ENCODE measurements around the gene CDK9. TPM values are rescaled to one million over a fixed set of nuclear protein-coding genes. Genes with fewer than 3 reads are reported as not detected.

The CDK9 gene
- total RNA-seq, 2 experiments from 2014 or later, result 86.2 to 91.6 TPM

GRCh38 chr9:127773272-127773671 lies 12.6 kb upstream of the CDK9 start:
- DNase-seq (no peak), ATAC-seq (no peak)
- intact Hi-C loops (cut with micrococcal nuclease), result no loop called here
- peaks cover 47% of the 10 kb centered on the region for H3K4me1 Mint-ChIP-seq (ENCODE audit: low read depth)
- no peak overlapping the region for H3K27ac Mint-ChIP-seq
- ChIA-PET POLR2A (interaction anchor here (4.5 kb wide), 1 partner anchor 11 kb away, joined by 32 read pairs; the partner anchor contains the start of gene CDK9), CTCF (interaction anchor here (1.3 to 16.0 kb wide), 2 partner anchors 10 to 148 kb away, joined by 4 to 144 read pairs; partner anchors contain the start of genes CDK9 and SH2D3C)
- H3K9me3 Mint-ChIP-seq, result no peaks in the 10 kb centered on the region
- no peak for TF ChIP-seq CTCF (IDR thresholded peaks at IDR 0.05)
- H3K36me3 Mint-ChIP-seq (ENCODE audit: low read depth), result peaks cover 45% of the 10 kb centered on the region
- no peak overlapping the region for H3K4me3 Mint-ChIP-seq
- H3K27me3 Mint-ChIP-seq, result no peaks in the 10 kb centered on the region

- peak overlapping the region; percentile 30 for H3K27ac Mint-ChIP-seq
- no peak for TF ChIP-seq CTCF (IDR thresholded peaks at IDR 0.05)
- no peaks in the 10 kb centered on the region for H3K9me3 Mint-ChIP-seq
- H3K4me1 Mint-ChIP-seq (ENCODE audit: low read depth), result peaks cover 40% of the 10 kb centered on the region
- intact Hi-C loops (cut with micrococcal nuclease), result no loop called here
- CTCF ChIA-PET, result interaction anchor here (1.3 to 16.0 kb wide), 2 partner anchors 9 to 147 kb away, joined by 4 to 144 read pairs; partner anchors contain the start of genes CDK9 and SH2D3C
- H3K36me3 Mint-ChIP-seq (ENCODE audit: low read depth), result peaks cover 43% of the 10 kb centered on the region
- no peaks in the 10 kb centered on the region for H3K27me3 Mint-ChIP-seq
- no peak overlapping the region for H3K4me3 Mint-ChIP-seq
- ATAC-seq (no peak), DNase-seq (no peak)
- POLR2A ChIA-PET, result interaction anchor here (4.5 kb wide), 1 partner anchor 10 kb away, joined by 32 read pairs; the partner anchor contains the start of gene CDK9
Observed at GRCh38 chr9:127773981-127774380, 11.9 kb upstream of the CDK9 start.

- H3K27ac Mint-ChIP-seq, result peak overlapping the region; percentile 99
- intact Hi-C loops (cut with micrococcal nuclease), result no loop called here
- peaks cover 33% of the 10 kb centered on the region for H3K36me3 Mint-ChIP-seq (ENCODE audit: low read depth)
- ChIA-PET CTCF (interaction anchor here (1.2 to 16.0 kb wide), 4 partner anchors 7 to 145 kb away, joined by 4 to 144 read pairs (median 8); partner anchors contain the start of genes CDK9, SH2D3C and TOR2A), POLR2A (interaction anchor here (0.9 to 4.5 kb wide), 3 partner anchors 8 to 42 kb away, joined by 3 to 32 read pairs (median 8); partner anchors contain the start of genes CDK9 and TOR2A)
- H3K4me1 Mint-ChIP-seq (ENCODE audit: low read depth), result peaks cover 31% of the 10 kb centered on the region
- H3K9me3 Mint-ChIP-seq, result no peaks in the 10 kb centered on the region
- peak; percentile 50 for ATAC-seq
- no peak for TF ChIP-seq CTCF (IDR thresholded peaks at IDR 0.05)
- H3K27me3 Mint-ChIP-seq, result no peaks in the 10 kb centered on the region
- peak; percentile 90 for DNase-seq
- H3K4me3 Mint-ChIP-seq, result peak overlapping the region; percentile 99
Observed at GRCh38 chr9:127776195-127776923, 9.5 kb upstream of the CDK9 start.

- ChIA-PET POLR2A (interaction anchor here (4.5 kb wide), 1 partner anchor 7 kb away, joined by 32 read pairs; the partner anchor contains the start of gene CDK9), CTCF (interaction anchor here (1.2 to 16.0 kb wide), 3 partner anchors 6 to 144 kb away, joined by 4 to 144 read pairs (median 5); partner anchors contain the start of genes CDK9, SH2D3C and TOR2A)
- H3K4me1 Mint-ChIP-seq (ENCODE audit: low read depth), result peaks cover 32% of the 10 kb centered on the region
- peak overlapping the region; percentile 99 for H3K4me3 Mint-ChIP-seq
- DNase-seq (peak; percentile 61), ATAC-seq (no peak)
- intact Hi-C loops (cut with micrococcal nuclease), result no loop called here
- no peaks in the 10 kb centered on the region for H3K27me3 Mint-ChIP-seq
- H3K36me3 Mint-ChIP-seq (ENCODE audit: low read depth), result peaks cover 30% of the 10 kb centered on the region
- no peaks in the 10 kb centered on the region for H3K9me3 Mint-ChIP-seq
- peak overlapping the region; percentile 99 for H3K27ac Mint-ChIP-seq
- no peak for TF ChIP-seq CTCF (IDR thresholded peaks at IDR 0.05)
Observed at GRCh38 chr9:127776924-127777289, 8.9 kb upstream of the CDK9 start.
